Upper lobe of left lung (tissue), 6 donors: ENCODE measurements around the gene IGHMBP2. TPM values are rescaled to one million over a fixed set of nuclear protein-coding genes. Genes with fewer than 3 reads are reported as not detected.

Source experiments
- ATAC-seq, 2 donors: fragments of 200-7000 bp; cut with Tn5 transposase; one replicate each; pipeline ENCODE4 v1.9.1; 2022; ENCODE audit warnings: mild to moderate bottlenecking in 2 of 2, moderate library complexity in 2 of 2; ENCODE audit not compliant: low FRiP score in 2 of 2
- DNase-seq, 2 donors: peaks; one replicate each; pipeline ENCODE4 v3.0.0-alpha.2; 2019 to 2020
- H3K27ac ChIP-seq, 4 donors: fragments of 200-600 bp; sonication (generic); one replicate each; pipeline ENCODE4 v1.5.1; 2016 to 2019
- H3K27me3 ChIP-seq, 4 donors: fragments of 200-600 bp; sonication (generic); one replicate each; pipeline ENCODE4 v1.5.1; 2017 to 2019
- H3K36me3 ChIP-seq, 4 donors: fragments of 200-600 bp; sonication (generic); one replicate each; pipeline ENCODE4 v1.5.1; 2016 to 2019
- H3K4me1 ChIP-seq, 4 donors: fragments of 200-600 bp; sonication (generic); one replicate each; pipeline ENCODE4 v1.5.1; 2018 to 2019
- H3K4me3 ChIP-seq, 4 donors: fragments of 200-600 bp; sonication (generic); one replicate each; pipeline ENCODE4 v1.5.1; 2017 to 2019; ENCODE audit warnings: mild to moderate bottlenecking in 2 of 4, moderate library complexity in 1 of 4
- H3K9me3 ChIP-seq, 4 donors: fragments of 200-600 bp; sonication (generic); one replicate each; pipeline ENCODE4 v1.5.1; 2018 to 2019
- CTCF ChIP-seq, 6 experiments: fragments of 450-650 bp in 4 of 6; fragments of 200-600 bp in 2 of 6; sonication (generic) in 2 of 6; IDR thresholded peaks; one replicate each; pipeline ENCODE4 v1.5.1; 2016 to 2019; ENCODE audit warnings: antibody characterized with exemption in 6 of 6
- EP300 ChIP-seq, 4 donors: sonication (generic); formaldehyde crosslinking; IDR thresholded peaks; one replicate each; pipeline ENCODE4 v1.5.1; 2017; ENCODE audit warnings: antibody characterized with exemption in 4 of 4, control low read depth in 2 of 4
- POLR2A ChIP-seq, 4 donors: fragments of 450-650 bp; IDR thresholded peaks; one replicate each; pipeline ENCODE4 v1.5.1; 2016 to 2017; ENCODE audit warnings: antibody characterized with exemption in 4 of 4, mild to moderate bottlenecking in 2 of 4
- POLR2AphosphoS5 ChIP-seq, 2 donors: sonication (generic); formaldehyde crosslinking; IDR thresholded peaks; one replicate each; pipeline ENCODE4 v1.5.1; 2017; ENCODE audit warnings: antibody characterized with exemption in 2 of 2
- WGBS, 2 donors: methylation state at CpG; one replicate each; pipeline ENCODE4 v1.1.5; 2017 to 2018; 5-methylcytosine and 5-hydroxymethylcytosine counted together
- total RNA-seq, 6 donors: library from RNA; depleted of rRNA in 4 of 6; stranded (reverse); fragments of >200 nt in 4 of 6; gene quantifications; one replicate each; pipeline versions ENCODE4 v1.1.0 to v1.2.1, GENCODE V29; 2016 to 2021
- donor health status: DM: no; HTN: no; CAD: no; lungs with moderate emphysema.
- donor health status: DM: no; HTN: yes; CAD: no; lungs with severe emphysema.

The IGHMBP2 gene
- total RNA-seq, 6 donors from 2014 or later = 11.7 to 84.9 (median 18.9) TPM

GRCh38 chr11:68912254-68912653 is 8.6 kb downstream of the IGHMBP2 start:
- Histone ChIP-seq H3K4me1 (no peaks in the 10 kb centered on the region), H3K36me3 (peaks cover 34 to 97% (median 77%) of the 10 kb centered on the region in 4 donors), H3K27me3 (no peaks in the 10 kb centered on the region), H3K4me3 (no peak overlapping the region), H3K9me3 (no peaks in the 10 kb centered on the region), H3K27ac (no peak overlapping the region)
- DNase-seq = no peak
- 90 to 95% methylated on average over 5 of the region's 5 CpGs for WGBS, 2 donors
- no peak for TF ChIP-seq POLR2AphosphoS5 (IDR thresholded peaks at IDR 0.05)
- TF ChIP-seq EP300 (IDR thresholded peaks at IDR 0.05) = no peak
- ATAC-seq = no peak

GRCh38 chr11:68913188-68913587 is 9.5 kb downstream of the IGHMBP2 start:
- H3K36me3 ChIP-seq = peaks cover 32 to 98% (median 84%) of the 10 kb centered on the region in 4 donors
- H3K27ac ChIP-seq = no peak overlapping the region
- no peaks in the 10 kb centered on the region for H3K27me3 ChIP-seq
- DNase-seq (no peak), ATAC-seq (no peak)
- 95 to 100% methylated on average over 5 of the region's 5 CpGs for WGBS, 2 donors
- no peak for TF ChIP-seq CTCF (IDR thresholded peaks at IDR 0.05)
- TF ChIP-seq POLR2A (IDR thresholded peaks at IDR 0.05) = no peak
- TF ChIP-seq EP300 (IDR thresholded peaks at IDR 0.05) = no peak
- TF ChIP-seq POLR2AphosphoS5 (IDR thresholded peaks at IDR 0.05) = no peak
- H3K4me1 ChIP-seq = no peaks in the 10 kb centered on the region
- no peak overlapping the region for H3K4me3 ChIP-seq
- H3K9me3 ChIP-seq = no peaks in the 10 kb centered on the region

GRCh38 chr11:68914761-68915160 is 11.1 kb downstream of the IGHMBP2 start:
- DNase-seq (no peak), ATAC-seq (no peak)
- Histone ChIP-seq H3K9me3 (no peaks in the 10 kb centered on the region), H3K4me1 (no peaks in the 10 kb centered on the region), H3K27me3 (no peaks in the 10 kb centered on the region), H3K36me3 (peaks cover 27 to 98% (median 79%) of the 10 kb centered on the region in 4 donors), H3K4me3 (no peak overlapping the region), H3K27ac (no peak overlapping the region)
- no peak for TF ChIP-seq POLR2AphosphoS5 (IDR thresholded peaks at IDR 0.05)
- 96 to 98% methylated on average over 15 of the region's 15 CpGs for WGBS, 2 donors

- no peaks in the 10 kb centered on the region for H3K27me3 ChIP-seq
- H3K4me3 ChIP-seq = no peak overlapping the region
- H3K4me1 ChIP-seq = no peaks in the 10 kb centered on the region
- TF ChIP-seq EP300 (IDR thresholded peaks at IDR 0.05) = no peak
- TF ChIP-seq POLR2AphosphoS5 (IDR thresholded peaks at IDR 0.05) = no peak
- TF ChIP-seq POLR2A (IDR thresholded peaks at IDR 0.05) = no peak
- TF ChIP-seq CTCF (IDR thresholded peaks at IDR 0.05) = no peak
- no peaks in the 10 kb centered on the region for H3K9me3 ChIP-seq
- DNase-seq (peak in 1 of 2 donors; percentile 59), ATAC-seq (no peak)
- H3K27ac ChIP-seq = no peak overlapping the region
- 93 to 95% methylated on average over 13 of the region's 13 CpGs for WGBS, 2 donors
- peaks cover 22 to 92% (median 77%) of the 10 kb centered on the region in 4 donors for H3K36me3 ChIP-seq
These were observed 12.7 kb downstream of the IGHMBP2 start for GRCh38 chr11:68916439-68916838.

- no peaks in the 10 kb centered on the region for H3K27me3 ChIP-seq
- DNase-seq = no peak
- 91 to 96% methylated on average over 3 of the region's 3 CpGs for WGBS, 2 donors
- H3K4me1 ChIP-seq = peaks cover 0 to 10% (median 2%) of the 10 kb centered on the region in 4 donors
- peaks cover 7 to 21% (median 18%) of the 10 kb centered on the region in 4 donors for H3K9me3 ChIP-seq
- no peak overlapping the region for H3K27ac ChIP-seq
- ATAC-seq = no peak
- H3K4me3 ChIP-seq = no peak overlapping the region
- H3K36me3 ChIP-seq = peaks cover 11 to 94% (median 61%) of the 10 kb centered on the region in 4 donors
- no peak for TF ChIP-seq POLR2AphosphoS5 (IDR thresholded peaks at IDR 0.05)
- TF ChIP-seq POLR2A (IDR thresholded peaks at IDR 0.05) = no peak
- no peak for TF ChIP-seq CTCF (IDR thresholded peaks at IDR 0.05)
- no peak for TF ChIP-seq EP300 (IDR thresholded peaks at IDR 0.05)
These were observed 19.9 kb downstream of the IGHMBP2 start for GRCh38 chr11:68923614-68924013.
